ENCODE data around the gene CLCF1.

The CLCF1 gene

DNA sequence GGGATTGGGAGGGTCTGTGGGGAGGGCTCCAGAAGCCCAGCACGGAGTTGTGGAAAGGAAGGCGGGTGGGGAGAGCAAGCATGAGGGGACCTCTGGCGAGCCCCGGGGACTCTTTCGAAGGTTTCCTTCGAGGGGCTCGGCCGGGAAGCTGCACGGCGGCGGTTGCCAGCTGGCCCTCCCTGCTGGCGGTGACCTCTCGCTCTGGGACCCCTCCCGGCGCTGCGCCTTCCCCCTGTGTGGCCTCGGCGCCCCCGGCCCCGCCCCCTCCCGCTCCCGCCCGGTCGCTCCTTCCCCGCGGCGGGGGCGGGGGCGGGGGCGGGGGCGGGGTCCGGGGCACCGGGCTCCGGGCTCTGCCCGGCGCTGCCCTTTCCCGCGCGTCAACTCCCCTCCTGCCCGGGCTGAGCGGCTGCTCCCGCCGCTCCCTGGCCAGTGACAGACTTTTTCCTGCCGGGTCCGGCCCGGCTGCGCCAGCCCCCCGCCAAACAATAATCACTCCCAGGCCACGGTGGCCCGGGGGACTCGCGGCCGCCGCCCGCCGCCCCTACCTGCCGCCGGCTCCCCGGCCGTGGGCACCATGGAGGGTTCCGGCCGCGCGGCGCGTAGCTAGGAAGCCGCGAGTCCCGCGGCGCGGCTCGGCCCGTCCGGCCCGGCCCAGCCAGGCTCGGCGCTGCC is 941 bp downstream of the CLCF1 start:
- Histone ChIP-seq H3K27me3 (peaks cover 0 to 3% of the 10 kb centered on the region in 2 donors), H3K4me3 (peak overlapping the region; percentile 70 to 81), H3K9me3 (no peaks in the 10 kb centered on the region), H3K36me3 (no peaks in the 10 kb centered on the region), H3K4me1 (peaks cover 6 to 48% (median 40%) of the 10 kb centered on the region in 4 donors), H3K27ac (peak overlapping the region; percentile 92 to 93)
- no peak for DNase-seq
- intact Hi-C loops (cut with DNase I; ENCODE audit: low total_unique reads): loop anchor here (10.0 kb wide), 1 partner anchor 108 kb away; the partner anchor contains the start of gene GRK2
- TF ChIP-seq, protein P1, sequence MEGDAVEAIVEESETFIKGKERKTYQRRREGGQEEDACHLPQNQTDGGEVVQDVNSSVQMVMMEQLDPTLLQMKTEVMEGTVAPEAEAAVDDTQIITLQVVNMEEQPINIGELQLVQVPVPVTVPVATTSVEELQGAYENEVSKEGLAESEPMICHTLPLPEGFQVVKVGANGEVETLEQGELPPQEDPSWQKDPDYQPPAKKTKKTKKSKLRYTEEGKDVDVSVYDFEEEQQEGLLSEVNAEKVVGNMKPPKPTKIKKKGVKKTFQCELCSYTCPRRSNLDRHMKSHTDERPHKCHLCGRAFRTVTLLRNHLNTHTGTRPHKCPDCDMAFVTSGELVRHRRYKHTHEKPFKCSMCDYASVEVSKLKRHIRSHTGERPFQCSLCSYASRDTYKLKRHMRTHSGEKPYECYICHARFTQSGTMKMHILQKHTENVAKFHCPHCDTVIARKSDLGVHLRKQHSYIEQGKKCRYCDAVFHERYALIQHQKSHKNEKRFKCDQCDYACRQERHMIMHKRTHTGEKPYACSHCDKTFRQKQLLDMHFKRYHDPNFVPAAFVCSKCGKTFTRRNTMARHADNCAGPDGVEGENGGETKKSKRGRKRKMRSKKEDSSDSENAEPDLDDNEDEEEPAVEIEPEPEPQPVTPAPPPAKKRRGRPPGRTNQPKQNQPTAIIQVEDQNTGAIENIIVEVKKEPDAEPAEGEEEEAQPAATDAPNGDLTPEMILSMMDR (IDR thresholded peaks at IDR 0.05): no peak

DNA sequence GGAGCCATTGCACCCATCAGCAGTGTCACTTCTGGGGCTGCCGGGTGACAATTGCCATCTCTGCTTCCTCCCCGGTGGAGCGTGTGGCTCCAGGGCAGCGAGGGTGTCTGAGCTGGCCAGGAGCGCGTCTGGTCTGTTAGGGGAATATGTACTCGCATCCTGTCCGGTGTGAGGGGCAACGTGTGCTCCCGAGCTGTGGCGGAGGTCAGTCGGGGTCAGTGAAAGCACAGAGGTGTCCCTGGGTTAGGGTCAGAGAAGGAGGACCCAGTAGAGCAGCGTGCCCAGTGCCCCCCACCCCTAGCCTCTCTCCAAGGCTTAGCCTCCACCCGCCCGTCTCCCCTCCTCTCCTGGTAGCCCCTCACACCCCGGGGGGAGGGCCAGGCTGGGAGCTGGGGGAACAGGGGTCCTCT is 1.5 kb downstream of the CLCF1 start:
- intact Hi-C loops (cut with DNase I; ENCODE audit: low total_unique reads): loop anchor here (10.0 kb wide), 1 partner anchor 107 kb away; the partner anchor contains the start of gene GRK2
- Histone ChIP-seq H3K27ac (peak overlapping the region; percentile 92 to 93), H3K36me3 (no peaks in the 10 kb centered on the region), H3K9me3 (no peaks in the 10 kb centered on the region), H3K4me1 (peaks cover 6 to 53% (median 46%) of the 10 kb centered on the region in 4 donors), H3K4me3 (peak overlapping the region; percentile 70 to 81), H3K27me3 (no peaks in the 10 kb centered on the region)
- TF ChIP-seq, protein P1 (IDR thresholded peaks at IDR 0.05): no peak
- no peak for DNase-seq

DNA sequence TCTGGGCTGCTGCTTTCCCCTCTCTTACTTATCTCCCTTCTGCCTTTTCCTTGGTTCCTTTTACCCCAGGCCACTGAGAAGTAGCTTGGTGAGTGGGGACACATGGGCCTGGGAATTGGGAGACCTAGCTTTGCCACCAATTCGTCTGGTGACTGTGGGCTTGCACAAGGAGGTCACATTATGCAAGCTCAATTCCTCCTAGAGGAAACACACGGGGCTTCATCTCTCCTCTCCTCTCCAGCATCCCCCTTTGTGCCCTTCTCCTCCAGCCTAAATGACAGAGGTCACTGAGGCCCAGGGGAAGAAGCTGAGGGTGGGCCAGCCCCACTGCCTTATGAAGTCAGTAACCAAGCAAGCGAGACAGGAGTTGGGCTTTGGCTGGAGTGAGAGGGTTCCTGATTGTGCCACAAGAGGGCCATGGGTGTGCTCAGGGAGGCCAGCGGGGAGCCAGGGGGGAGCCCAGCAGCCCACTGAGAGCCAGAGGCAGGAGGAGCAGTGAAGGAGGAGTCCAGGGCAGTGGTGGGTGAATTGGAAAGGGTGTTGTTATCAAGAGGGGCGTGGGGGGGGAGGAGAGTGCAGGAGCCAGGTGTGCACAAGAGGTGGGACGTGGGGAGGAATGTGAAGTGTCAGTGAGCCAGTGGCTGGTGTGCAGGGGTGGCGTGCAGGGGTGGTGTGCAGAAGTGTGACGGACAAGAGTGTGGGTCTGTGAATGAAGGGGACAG is 2.0 kb downstream of the CLCF1 start:
- intact Hi-C loops (cut with DNase I; ENCODE audit: low total_unique reads): loop anchor here (10.0 kb wide), 1 partner anchor 107 kb away; the partner anchor contains the start of gene GRK2
- peak overlapping the region; percentile 70 to 81 for H3K4me3 ChIP-seq
- H3K27me3 ChIP-seq: no peaks in the 10 kb centered on the region
- DNase-seq: peak in 1 of 2 donors; percentile 82
- H3K4me1 ChIP-seq: peaks cover 6 to 59% (median 51%) of the 10 kb centered on the region in 4 donors
- H3K9me3 ChIP-seq: no peaks in the 10 kb centered on the region
- H3K27ac ChIP-seq: peak overlapping the region; percentile 92 to 93
- no peaks in the 10 kb centered on the region for H3K36me3 ChIP-seq
- TF ChIP-seq, protein P1 (IDR thresholded peaks at IDR 0.05): peak; percentile 53 to 61

DNA sequence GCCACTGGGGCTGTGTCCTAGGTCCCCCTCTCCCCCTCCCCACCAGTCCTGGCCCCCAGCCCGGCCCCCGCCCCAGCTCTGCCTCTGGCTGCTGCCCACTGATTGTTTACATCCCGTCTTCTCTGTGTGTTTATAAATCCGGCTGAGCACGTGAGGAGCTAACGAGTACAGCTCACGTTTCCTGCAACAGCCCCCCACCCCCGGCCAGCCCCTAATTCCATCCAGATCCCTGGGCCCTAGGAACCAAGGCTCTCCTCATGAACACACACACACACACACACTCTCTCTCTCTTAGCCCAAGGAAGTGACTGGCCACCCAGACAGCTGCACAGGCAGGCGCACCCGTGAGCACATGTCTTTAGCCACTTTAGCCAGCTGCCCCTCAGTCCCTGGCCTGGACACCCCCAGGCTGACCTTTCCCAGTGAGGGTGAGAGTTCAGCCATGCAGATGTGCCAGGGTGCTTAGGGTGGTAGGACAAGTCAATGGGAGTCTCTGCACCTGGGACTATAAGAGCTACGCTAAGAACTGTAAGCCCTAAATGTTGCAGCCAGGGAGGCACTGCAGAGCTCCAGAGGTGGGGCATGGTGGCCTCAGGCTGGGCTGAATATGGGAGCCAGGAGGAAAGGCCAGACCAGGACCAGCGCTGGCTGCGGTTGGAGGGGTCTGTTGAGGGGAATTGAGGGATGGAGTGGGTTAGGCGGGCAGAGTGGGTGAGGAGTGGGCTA is 2.9 kb downstream of the CLCF1 start:
- TF ChIP-seq, protein P1 (IDR thresholded peaks at IDR 0.05): no peak
- intact Hi-C loops (cut with DNase I; ENCODE audit: low total_unique reads): loop anchor here (10.0 kb wide), 1 partner anchor 106 kb away; the partner anchor contains the start of gene GRK2
- peaks cover 0 to 4% (median 0%) of the 10 kb centered on the region in 3 donors for H3K36me3 ChIP-seq
- no peaks in the 10 kb centered on the region for H3K9me3 ChIP-seq
- DNase-seq: no peak
- peaks cover 6 to 61% (median 53%) of the 10 kb centered on the region in 4 donors for H3K4me1 ChIP-seq
- H3K27me3 ChIP-seq: no peaks in the 10 kb centered on the region
- H3K4me3 ChIP-seq: no peak overlapping the region
- peak overlapping the region; percentile 92 to 93 for H3K27ac ChIP-seq

DNA sequence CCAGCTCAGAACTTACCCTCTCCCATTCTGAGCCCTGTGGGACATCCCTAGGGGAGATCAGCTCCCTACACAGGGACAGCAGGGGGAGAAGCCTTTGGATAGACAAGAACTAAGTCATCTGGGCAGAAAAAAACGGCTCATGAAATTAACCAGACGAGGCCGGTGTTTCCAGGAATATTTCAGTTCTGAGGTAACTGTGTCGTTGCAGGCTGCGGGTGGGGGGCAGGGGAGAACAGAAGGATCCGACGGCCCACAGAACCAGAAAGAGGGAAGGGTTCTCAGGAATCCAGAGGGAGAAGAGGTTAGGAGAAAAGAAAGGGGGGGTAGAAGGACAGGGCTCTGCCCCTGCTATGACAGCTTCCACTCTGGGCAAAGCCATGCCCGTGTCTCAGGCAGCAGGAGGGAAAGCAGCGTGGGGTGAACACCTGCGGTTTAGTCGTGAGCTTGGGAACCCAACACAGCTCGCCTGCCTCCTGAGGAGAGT is 3.6 kb downstream of the CLCF1 start:
- no peaks in the 10 kb centered on the region for H3K9me3 ChIP-seq
- no peaks in the 10 kb centered on the region for H3K27me3 ChIP-seq
- peaks cover 0 to 10% (median 6%) of the 10 kb centered on the region in 3 donors for H3K36me3 ChIP-seq
- H3K4me1 ChIP-seq: peaks cover 6 to 55% (median 49%) of the 10 kb centered on the region in 4 donors
- intact Hi-C loops (cut with DNase I; ENCODE audit: low total_unique reads): loop anchor here (10.0 kb wide), 1 partner anchor 105 kb away; the partner anchor contains the start of gene GRK2
- DNase-seq: no peak
- H3K4me3 ChIP-seq: no peak overlapping the region
- peak overlapping the region in 1 of 2 donors; percentile 92 for H3K27ac ChIP-seq
- TF ChIP-seq, protein P1 (IDR thresholded peaks at IDR 0.05): no peak
